HK-2 (cell line): Measurements from ENCODE around the gene MICAL1.

Experiments
- DNase-seq: peaks from one replicate; pipeline ENCODE4 v3.0.0-alpha.2; 2018; ENCODE audit not compliant: unreplicated experiment

The MICAL1 gene

DNA sequence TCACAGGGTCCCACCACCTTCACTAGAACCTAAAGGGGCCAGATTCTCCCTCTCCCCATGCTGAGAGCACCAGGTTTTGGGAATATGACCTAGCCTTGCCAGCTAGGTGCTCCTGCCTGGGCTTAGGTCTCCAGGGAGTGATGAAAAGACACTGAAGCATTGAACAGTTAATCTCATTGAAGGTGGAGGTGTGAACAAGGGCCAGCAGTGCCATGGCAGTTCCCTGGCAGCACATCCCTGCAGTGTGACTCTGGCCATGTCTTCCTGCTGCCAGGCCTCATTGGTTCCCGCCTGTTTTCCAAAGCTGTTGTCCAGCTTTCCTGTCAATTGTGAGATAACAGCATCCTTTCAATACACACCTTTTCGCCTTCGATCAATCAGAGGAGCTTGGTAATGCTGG is 26.1 kb downstream of the MICAL1 start:
- no peak for DNase-seq

DNA sequence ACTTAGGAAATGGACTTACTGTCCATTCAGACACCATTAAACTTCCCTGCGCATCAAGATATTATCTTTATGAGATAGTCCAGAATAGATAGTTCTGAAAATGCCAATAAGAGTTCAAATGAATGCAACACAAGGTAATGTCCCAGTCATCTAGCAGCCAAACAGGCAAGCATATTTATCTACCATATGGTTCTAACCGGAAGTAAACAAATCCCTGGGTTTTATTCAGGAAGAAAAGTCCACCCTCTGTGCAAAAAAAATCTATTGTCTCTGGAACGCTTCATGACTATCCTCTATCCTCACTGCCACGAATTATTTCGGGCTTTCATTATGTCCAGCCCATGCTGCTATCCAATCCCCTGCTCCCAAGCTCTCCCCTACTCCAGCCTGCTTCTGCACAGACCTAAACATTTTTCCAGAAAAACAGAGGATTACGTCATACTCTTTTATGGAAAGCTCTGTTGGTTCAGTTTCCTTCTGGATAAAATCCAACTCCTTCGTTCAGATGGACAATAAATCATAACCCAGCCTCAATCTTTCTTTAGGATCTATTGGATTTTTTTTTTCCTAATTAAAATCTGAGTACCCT is 26.6 kb downstream of the MICAL1 start:
- DNase-seq = no peak

DNA sequence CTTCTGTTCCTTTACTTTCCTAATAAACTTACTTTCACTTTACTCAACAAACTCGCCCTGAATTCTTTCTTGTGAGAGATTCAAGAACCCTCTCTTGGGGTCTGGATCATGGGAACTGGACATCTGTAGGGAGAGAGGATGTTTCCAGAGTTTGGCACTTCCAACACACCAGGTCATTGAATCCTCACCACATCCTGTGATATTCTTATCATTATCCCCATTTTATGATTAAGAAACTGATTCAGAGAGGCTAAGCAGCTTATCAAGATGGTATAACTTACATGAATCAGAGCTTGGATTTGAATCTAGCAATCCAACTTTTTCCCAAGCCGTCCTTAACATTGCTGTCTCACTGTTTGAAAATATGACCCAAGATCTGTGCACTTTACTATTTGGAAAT is 30.6 kb downstream of the MICAL1 start:
- no peak for DNase-seq

DNA sequence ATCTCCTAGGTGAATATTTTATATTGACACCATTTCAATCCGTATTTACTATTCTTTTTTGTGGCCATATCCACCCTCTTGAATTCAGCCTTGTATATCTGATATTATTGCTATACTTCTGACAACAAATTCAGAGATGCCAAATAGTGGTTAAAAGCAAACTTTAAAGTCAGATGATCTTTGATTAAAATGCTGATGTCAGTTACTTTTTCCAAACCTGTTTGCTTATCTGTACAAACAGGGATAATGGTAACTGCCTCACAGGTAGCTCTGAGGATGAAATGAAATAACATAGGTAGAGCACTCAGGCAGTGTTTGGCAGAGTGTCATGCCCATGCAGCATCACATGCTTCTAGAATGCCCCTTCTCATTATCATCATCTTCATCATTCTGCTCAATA is 34.4 kb downstream of the MICAL1 start:
- DNase-seq = no peak

DNA sequence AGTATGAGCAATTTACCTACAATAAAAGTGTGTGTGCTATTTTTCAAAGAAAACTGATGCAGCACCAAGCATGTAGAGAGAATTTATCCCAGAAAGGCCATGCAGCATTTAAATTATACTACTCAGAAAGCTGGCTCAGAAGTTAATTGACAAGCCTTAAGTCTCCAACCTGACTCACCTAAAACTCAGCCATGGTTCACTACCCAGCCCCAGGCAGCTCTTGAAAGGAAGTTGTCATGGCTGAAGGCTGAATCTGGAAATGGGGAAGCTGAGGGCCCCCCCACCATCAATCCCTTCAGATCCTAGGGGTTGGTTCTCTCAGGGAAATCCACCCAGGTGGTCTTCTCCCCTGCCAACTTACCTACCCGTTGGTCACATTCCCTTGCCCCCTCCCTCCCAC is 34.8 kb downstream of the MICAL1 start:
- DNase-seq = peak; percentile 44

DNA sequence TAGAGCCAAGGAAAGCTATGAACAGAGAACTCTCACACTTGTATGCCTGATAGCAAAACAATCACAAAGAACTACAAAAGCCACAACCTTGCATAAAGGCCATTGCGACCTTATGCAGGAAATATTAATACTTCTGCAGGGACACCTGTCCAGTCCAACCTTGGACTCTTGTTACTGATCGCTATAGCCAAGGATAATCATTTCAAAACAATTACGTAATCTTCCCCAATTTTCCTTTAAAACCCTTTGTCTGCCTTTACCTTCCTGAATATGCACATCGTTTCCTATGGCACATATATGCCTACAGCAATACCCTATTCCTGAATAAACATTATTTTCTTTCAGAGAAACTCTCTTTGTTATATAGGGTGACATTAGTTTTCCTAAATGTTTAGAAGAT is 37.9 kb downstream of the MICAL1 start:
- no peak for DNase-seq

DNA sequence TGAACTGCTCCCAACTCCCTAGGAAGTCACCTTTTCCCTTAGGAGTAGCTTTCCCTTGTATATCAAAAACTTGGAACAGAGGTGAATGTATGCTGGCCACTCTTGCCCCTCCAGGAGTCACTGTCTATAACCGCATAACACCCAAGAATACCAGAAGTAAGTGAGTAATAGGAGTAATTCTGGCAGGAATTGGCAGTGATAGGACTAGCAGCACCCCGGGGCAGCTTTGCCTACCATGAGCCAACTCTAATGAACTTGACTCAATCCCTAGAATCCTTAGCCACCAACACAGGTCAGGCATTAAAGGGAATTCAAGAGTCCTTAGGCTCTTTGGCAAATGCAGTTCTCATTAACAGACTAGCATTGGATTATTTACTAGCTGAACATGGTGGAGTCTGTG is 44.5 kb downstream of the MICAL1 start:
- DNase-seq = no peak

DNA sequence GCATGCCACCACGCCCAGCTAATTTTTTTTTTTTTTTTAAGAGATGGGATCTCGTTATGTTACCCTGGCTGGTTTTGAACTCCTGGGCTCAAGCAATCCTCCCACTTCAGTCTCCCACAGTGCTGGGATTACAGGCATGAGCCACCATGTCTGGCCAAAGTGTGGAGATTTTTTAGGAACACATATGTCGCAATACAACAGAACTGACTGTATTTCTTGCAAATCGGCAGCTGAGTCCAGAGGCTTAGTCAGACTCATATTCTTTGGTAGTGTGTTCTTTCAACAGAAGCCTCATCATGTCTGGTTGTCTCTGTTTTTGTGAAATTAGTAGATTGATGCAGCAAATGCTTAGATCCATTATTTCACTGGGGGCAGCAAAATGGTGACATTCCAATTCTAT is 49.4 kb downstream of the MICAL1 start:
- no peak for DNase-seq

DNA sequence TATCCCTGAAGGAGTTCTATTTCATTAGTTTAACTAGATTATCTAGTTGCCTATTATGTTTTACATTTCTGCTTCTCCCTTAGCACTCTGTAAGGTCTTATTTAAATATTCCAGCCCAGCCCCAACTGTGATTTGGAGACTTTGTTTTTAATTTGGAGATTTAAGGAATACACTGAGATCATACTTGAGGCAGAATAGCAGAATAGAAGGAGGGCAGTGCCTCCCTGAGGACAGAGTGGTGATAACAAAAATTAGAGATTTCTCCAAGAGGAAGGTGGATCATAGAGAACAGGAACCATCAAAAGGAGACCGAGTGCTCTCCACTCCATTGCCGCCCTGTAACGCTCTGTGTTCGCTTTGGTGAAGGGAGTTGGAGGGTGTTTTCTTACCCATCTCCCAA is 58.6 kb downstream of the MICAL1 start:
- DNase-seq = no peak

DNA sequence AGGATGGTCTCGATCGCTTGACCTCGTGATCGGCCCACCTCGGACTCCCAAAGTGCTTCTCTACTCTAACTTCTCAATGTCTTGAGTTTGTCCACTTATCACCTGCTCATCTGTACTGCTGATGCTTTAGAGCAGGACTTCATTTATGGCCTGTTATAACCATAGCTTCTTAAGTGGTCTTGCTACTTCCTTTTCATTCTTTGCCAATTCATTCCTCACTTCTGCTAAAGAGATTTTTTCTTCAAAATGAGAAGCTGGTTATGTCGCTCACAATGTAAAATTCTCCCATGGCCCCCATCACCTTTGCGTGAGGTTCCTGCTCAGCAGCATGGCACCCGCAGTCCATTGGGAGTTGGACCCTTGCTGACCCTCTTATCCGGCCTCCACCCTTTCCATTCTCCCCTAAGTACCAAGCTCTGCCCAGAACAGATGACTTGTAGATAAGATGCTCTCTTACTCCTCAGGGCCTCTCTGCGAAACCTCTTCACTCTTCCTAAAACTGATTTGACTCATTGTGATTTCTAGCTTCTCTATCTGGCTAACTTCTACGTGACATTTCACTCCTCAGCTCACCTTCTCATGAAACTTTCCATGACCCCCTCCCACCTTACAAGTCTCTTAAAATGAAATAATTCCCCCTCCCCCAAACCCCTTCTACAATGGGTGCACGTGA is 59.4 kb downstream of the MICAL1 start:
- DNase-seq = no peak
